Measurements from ENCODE around the gene ZNF609.
A peak's percentile ranks its signal among the peaks of the same experiment; 100 is the strongest.

DNA sequence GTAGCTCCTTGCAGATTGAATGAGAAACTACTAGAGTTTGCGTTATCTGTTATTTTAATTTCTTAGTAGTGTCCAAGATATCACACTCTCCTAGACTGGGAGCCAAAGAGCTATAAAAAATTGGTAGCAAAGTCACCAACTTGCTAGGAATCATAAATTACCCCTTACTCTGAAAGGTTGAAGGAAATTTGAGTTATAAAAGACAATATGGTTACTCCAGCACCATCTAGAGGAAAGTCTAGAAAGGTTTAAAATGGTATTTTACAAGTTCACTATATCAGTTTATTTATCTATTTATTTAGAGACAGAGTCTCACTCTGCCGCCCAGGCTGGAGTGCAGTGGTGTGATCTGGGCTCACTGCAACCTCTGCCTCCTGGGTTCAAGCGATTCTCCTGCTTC lies 193.4 kb downstream of the ZNF609 start:
- TF ChIP-seq CTCF (IDR thresholded peaks at IDR 0.05) (peak in 2 of 4 experiments; percentile 10 to 36), POLR2A (IDR thresholded peaks at IDR 0.05) (no peak), EP300 (IDR thresholded peaks at IDR 0.05) (no peak)

Measured in sigmoid colon (tissue), 4 donors.